GM12873 (cell line): Measurements from ENCODE around the gene SZT2.

Source experiments
- TF ChIP-seq, protein P1 (sequence below): IDR thresholded peaks from 2 replicates; pipeline ENCODE4 v1.5.1; 2012; ENCODE audit warnings: low read depth, mild to moderate bottlenecking, moderate library complexity, low read length, control low read depth; ENCODE audit not compliant: insufficient read depth; ENCODE audit errors: missing control alignments

SZT2 gene

DNA sequence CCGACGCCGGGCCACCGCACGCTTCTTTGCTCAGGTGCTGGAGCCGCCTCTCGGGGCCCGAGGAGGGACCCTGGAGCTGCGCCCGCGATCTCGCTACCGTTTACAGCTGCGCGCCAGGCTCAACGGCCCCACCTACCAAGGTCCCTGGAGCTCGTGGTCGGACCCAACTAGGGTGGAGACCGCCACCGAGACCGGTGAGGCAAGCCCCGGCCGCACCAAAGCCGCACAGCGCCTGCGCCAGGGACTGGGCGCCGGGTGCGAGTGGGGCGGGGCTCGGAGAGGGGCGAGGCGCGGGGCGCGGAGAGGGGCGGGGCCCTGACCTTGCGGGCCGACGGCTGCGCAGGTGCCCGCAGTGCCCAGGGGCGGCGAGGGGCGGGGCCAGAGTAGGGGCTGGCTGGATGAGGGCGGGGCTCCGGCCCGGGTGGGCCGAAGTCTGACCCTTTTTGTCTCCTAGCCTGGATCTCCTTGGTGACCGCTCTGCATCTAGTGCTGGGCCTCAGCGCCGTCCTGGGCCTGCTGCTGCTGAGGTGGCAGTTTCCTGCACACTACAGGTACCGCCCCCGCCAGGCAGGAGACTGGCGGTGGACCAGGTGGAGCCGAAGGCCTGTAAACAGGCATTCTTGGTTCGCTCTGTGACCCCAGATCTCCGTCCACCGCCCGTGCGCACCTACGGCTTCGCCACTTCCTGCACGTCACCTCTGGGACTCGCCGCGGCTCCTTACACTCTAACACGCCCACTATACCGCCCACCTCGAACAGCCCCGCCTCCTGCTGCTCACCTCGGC lies 40.7 kb upstream of the SZT2 start:
- TF ChIP-seq, protein P1, sequence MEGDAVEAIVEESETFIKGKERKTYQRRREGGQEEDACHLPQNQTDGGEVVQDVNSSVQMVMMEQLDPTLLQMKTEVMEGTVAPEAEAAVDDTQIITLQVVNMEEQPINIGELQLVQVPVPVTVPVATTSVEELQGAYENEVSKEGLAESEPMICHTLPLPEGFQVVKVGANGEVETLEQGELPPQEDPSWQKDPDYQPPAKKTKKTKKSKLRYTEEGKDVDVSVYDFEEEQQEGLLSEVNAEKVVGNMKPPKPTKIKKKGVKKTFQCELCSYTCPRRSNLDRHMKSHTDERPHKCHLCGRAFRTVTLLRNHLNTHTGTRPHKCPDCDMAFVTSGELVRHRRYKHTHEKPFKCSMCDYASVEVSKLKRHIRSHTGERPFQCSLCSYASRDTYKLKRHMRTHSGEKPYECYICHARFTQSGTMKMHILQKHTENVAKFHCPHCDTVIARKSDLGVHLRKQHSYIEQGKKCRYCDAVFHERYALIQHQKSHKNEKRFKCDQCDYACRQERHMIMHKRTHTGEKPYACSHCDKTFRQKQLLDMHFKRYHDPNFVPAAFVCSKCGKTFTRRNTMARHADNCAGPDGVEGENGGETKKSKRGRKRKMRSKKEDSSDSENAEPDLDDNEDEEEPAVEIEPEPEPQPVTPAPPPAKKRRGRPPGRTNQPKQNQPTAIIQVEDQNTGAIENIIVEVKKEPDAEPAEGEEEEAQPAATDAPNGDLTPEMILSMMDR = no peak

DNA sequence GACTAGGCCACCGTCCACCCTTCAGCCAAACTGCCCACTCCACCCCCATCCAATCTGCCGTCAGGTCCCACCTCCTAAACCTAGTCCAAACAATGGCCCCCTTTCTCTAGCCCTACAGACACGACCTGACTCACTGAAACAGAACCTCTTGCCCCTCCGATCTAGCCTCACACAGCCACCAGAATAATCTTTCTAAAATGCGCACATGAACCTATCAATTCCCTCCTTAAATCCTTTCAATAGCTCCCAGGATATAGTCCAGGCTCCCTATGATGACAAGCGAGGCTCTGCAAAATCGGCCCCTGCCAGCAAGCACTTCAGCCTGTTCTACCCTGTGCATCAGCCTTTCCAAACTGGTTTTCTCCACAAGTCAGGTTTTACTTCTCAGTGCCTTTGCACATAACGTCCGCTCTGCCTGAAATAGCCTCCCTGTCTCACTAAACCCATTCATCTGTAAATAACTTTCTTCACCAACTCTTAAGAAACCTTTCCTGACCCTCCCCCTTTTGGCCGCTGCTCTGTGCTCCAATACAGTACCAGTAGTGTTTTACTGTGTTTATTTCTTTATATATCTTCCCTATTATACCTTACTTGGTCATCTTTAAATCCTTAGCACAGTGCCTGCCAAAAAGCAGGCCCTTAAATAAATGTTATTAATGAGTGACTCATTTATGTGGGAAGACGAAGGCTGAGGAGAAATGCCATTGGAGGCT lies 39.9 kb upstream of the SZT2 start:
- TF ChIP-seq, protein P1 = no peak

DNA sequence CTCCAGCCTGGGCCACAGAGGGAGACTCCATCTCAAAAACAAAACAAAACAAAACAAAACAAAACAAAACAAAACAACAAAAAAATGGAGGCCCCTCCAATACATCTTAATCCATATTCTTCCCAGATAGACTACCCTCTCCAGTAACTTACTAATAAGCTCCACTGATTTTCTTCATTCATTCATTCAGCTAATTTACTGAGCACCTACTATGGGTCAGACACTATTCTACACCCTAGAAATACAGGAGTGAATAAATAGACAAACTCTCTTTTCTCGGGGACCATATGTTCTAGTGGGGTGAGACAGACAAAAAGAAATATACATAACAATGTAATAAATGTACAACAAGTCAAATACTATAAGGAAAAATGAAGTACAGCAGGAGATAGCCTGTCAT lies 38.7 kb upstream of the SZT2 start:
- TF ChIP-seq, protein P1 = no peak

DNA sequence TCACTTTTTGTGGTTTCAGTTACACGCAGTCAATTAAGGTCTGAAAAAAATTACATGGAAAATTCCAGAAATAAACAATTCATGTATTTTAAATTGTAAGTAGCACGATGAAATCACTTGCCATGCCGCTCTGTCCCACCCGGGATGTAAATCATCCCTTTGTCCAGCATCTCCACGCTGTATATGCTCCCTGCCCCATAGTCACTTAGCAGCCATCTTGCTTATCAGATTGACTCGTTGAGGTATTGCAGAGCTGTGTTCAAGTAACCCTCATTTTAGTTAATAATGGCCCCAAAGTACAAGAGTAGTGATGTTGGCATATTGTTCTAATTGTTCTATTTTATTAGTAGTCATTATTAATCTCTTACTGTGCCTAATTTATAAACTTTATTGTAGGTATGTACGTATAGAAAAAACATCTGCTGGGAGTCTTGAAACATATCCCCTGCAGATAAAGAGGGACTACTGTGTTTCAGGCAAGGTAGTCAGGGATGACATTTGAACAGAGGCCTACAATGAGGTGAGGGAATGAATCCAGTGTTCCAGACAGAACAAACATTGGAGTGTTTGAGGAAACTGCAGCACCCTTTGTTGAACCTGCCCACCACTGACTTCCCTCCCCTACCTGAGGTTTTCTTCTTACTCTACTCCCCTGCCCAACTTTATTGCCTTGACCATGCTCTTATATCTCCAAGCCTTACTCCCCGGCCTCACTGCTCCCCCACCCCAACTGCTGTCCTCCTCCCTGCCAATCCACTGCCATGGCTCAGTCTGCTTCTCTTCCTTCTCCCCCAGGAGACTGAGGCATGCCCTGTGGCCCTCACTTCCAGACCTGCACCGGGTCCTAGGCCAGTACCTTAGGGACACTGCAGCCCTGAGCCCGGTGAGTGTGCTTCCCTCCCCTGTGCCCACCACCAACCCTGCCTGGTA lies 38.0 kb upstream of the SZT2 start:
- TF ChIP-seq, protein P1 = no peak

DNA sequence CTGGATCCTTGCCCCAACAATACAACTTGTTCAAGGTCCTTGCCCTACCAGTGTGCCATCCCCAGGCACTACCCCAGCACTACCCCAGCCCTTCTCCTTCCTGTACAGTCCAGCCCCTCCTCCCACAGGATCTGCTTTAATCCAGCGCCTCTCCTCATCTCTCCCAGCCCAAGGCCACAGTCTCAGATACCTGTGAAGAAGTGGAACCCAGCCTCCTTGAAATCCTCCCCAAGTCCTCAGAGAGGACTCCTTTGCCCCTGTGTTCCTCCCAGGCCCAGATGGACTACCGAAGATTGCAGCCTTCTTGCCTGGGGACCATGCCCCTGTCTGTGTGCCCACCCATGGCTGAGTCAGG lies 37.4 kb upstream of the SZT2 start:
- TF ChIP-seq, protein P1 = no peak

DNA sequence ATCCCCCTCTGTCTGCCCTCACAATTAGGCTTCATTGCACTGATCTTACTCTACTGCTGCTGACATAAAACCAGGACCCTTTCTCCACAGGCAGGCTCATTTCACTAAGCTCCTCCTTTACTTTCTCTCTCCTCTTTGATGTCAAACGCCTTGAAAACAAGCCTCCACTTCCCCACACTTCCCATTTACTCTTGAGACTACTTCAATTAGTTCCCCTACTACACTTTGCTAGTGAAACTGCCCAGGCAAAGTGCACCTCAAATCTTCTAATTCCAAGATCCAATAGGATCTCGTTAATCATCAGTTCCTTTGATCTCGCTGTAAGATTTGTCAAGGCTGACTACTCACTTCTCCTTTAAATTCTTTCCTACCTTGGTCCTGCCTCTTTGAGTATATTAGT lies 36.8 kb upstream of the SZT2 start:
- TF ChIP-seq, protein P1 = no peak

DNA sequence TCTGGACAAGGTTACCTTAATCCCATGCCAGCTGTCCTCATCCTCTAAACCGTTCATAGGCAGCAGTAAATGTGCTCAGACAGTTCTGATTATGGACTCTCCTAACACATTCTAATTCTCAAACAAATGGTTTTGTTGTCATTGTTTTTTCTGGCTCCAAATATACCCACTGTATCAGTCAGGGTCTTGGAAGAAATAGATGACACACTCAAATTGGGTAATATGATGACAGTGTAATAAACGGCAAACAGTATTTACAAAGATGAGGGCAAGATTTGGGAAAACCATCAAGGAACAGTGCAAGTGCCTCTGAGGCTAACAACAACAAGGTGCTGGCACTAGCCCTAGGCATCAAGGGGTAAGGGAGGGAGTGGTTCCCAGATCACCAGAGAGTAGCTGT lies 35.2 kb upstream of the SZT2 start:
- TF ChIP-seq, protein P1 = no peak
